Stimulated activated naive CD4-positive, alpha-beta T cell treated with Interleukin-2 at 50 U/mL for 16 hours (primary cell): ENCODE measurements around the gene GCSAM.

Source experiments
- DNase-seq: peaks from one replicate; lab custom pipeline; 2025; lab: John Stamatoyannopoulos, UW

Gene GCSAM

GRCh38 chr3:112074006-112074405 is 59.0 kb downstream of the GCSAM start:
- DNase-seq: no peak

- DNase-seq: peak; percentile 63
Observed at GRCh38 chr3:112072387-112073060, 60.5 kb downstream of the GCSAM start.
